GM21825 (cell line): ENCODE results near the gene FBXW10B.
"Not testable (repeated sequence)": the region's sequence is repeated elsewhere in the genome, so short reads cannot be mapped to it uniquely, and the experiment has no call there.

Source experiments
- ATAC-seq: cut with Tn5 transposase; IDR thresholded peaks from one replicate; pipeline ENCODE4 v1.9.1; 2021; ENCODE audit warnings: mild to moderate bottlenecking, moderate library complexity; ENCODE audit not compliant: unreplicated experiment

Gene FBXW10B

GRCh38 chr17:15642505-15643251, 23.2 kb upstream of the FBXW10B start:
- not testable (repeated sequence) for ATAC-seq

- ATAC-seq = not testable (repeated sequence)
Measured at GRCh38 chr17:15642014-15642413, 22.5 kb upstream of the FBXW10B start.

GRCh38 chr17:15630930-15631453, 11.5 kb upstream of the FBXW10B start:
- not testable (repeated sequence) for ATAC-seq

GRCh38 chr17:15629991-15630390, 10.5 kb upstream of the FBXW10B start:
- ATAC-seq = not testable (repeated sequence)

- not testable (repeated sequence) for ATAC-seq
Measured at GRCh38 chr17:15623661-15624209, 4.2 kb upstream of the FBXW10B start.

GRCh38 chr17:15623255-15623654, 3.8 kb upstream of the FBXW10B start:
- ATAC-seq = not testable (repeated sequence)

- ATAC-seq = not testable (repeated sequence)
Measured at GRCh38 chr17:15622124-15622523, 2.6 kb upstream of the FBXW10B start.

GRCh38 chr17:15616828-15617227, 2.7 kb downstream of the FBXW10B start:
- ATAC-seq = not testable (repeated sequence)

- not testable (repeated sequence) for ATAC-seq
Measured at GRCh38 chr17:15615850-15616249, 3.7 kb downstream of the FBXW10B start.

- not testable (repeated sequence) for ATAC-seq
Measured at GRCh38 chr17:15613111-15613510, 6.4 kb downstream of the FBXW10B start.

- not testable (repeated sequence) for ATAC-seq
Measured at GRCh38 chr17:15592960-15593359, 26.5 kb downstream of the FBXW10B start.

GRCh38 chr17:15591986-15592385, 27.5 kb downstream of the FBXW10B start:
- not testable (repeated sequence) for ATAC-seq

- not testable (repeated sequence) for ATAC-seq
Measured at GRCh38 chr17:15590844-15591243, 28.7 kb downstream of the FBXW10B start.

GRCh38 chr17:15589544-15590536, 29.7 kb downstream of the FBXW10B start:
- ATAC-seq = not testable (repeated sequence)

GRCh38 chr17:15588017-15588416, 31.5 kb downstream of the FBXW10B start:
- ATAC-seq = not testable (repeated sequence)

GRCh38 chr17:15583313-15583712, 36.2 kb downstream of the FBXW10B start:
- ATAC-seq = not testable (repeated sequence)

GRCh38 chr17:15581462-15581861, 38.0 kb downstream of the FBXW10B start:
- ATAC-seq = not testable (repeated sequence)

- ATAC-seq = not testable (repeated sequence)
Measured at GRCh38 chr17:15576848-15577247, 42.7 kb downstream of the FBXW10B start.

GRCh38 chr17:15574660-15575059, 44.8 kb downstream of the FBXW10B start:
- ATAC-seq = not testable (repeated sequence)

GRCh38 chr17:15573870-15574269, 45.6 kb downstream of the FBXW10B start:
- ATAC-seq = not testable (repeated sequence)
